HL-60 (cell line): ENCODE results near the gene C4orf46.
"Not testable (repeated sequence)": the region's sequence is repeated elsewhere in the genome, so short reads cannot be mapped to it uniquely, and the experiment has no call there.

ENCODE experiments used
- DNase-seq, 2 experiments: peaks; one replicate each; pipeline ENCODE4 v3.0.0-alpha.2; 2010 to 2020; ENCODE audit warnings: low read depth in 1 of 2, low spot score in 1 of 2
- H3K27ac ChIP-seq: fragments of 250-450 bp; sonication (Bioruptor Pico); replicated peaks from 2 replicates; pipeline ENCODE4 v1.5.1; 2020; ENCODE audit warnings: mild to moderate bottlenecking, moderate library complexity
- H3K27me3 ChIP-seq: fragments of 250-450 bp; sonication (Bioruptor Pico); 2 replicates; pipeline ENCODE4 v1.5.1; 2021; ENCODE audit warnings: mild to moderate bottlenecking, moderate library complexity; ENCODE audit not compliant: insufficient read depth, poor library complexity, severe bottlenecking
- H3K4me3 ChIP-seq: replicated peaks from 2 replicates; pipeline ENCODE4 v1.5.1; 2011; ENCODE audit warnings: mild to moderate bottlenecking, control low read depth, low read length; ENCODE audit not compliant: insufficient read depth
- GABPA ChIP-seq: IDR thresholded peaks from 2 replicates; pipeline ENCODE4 v1.6.1; 2012; ENCODE audit warnings: low read depth
- POLR2AphosphoS5 ChIP-seq: IDR thresholded peaks from 2 replicates; pipeline ENCODE4 v1.6.1; 2012; ENCODE audit warnings: low read depth
- SPI1 ChIP-seq: IDR thresholded peaks from 2 replicates; pipeline ENCODE4 v1.6.1; 2012; ENCODE audit warnings: low read depth, mild to moderate bottlenecking, borderline replicate concordance
- long read RNA-seq: library from polyadenylated mRNA; unstranded; transcript quantifications from one replicate; pipeline ENCODE4 v2.0.0, GENCODE V29; 2020
- TF ChIP-seq, protein P1 (sequence below): IDR thresholded peaks from one replicate; pipeline ENCODE4 v1.5.1; 2011; ENCODE audit warnings: low read length, control low read depth, inconsistent platforms; ENCODE audit not compliant: insufficient read depth
- TF ChIP-seq, protein P2 (sequence below): IDR thresholded peaks from 2 replicates; pipeline ENCODE4 v1.6.1; 2012; ENCODE audit warnings: low read depth; ENCODE audit not compliant: insufficient replicate concordance

Gene C4orf46
- long read RNA-seq, transcript C4orf46-203 (2 exons, 1,103 nt) = minor isoform, 5 of 297 reads
- long read RNA-seq, transcript C4orf46-201 (2 exons, 3,521 nt) = major isoform, 276 of 297 reads
- long read RNA-seq, partial matches to known transcripts = 0 of 297 reads
- long read RNA-seq, other reads (novel, unspliced or antisense) = 16 of 297 reads

DNA sequence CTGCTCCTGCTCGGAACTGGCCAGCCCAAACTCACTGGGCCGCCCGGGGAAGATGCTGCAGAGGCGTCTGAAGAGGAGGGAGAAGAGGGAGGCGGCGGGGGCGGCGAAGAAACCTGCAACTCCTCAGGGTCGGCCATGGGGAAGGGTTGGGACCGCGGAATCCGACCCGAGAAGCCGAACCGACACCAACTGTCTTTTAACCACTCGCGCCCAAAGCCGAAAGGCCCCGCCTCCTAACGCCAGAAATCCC, at the start of gene C4orf46:
C4orf46 (minus strand) TSS at position 223 of the 250 bp plus-strand sequence; CDS start at position 137, 86 bp downstream.
- Histone ChIP-seq H3K4me3 (peak within 1 kb of the TSS; percentile 95), H3K27me3 (no peaks in the 10 kb centered on the region), H3K27ac (peak within 1 kb of the TSS; percentile 92)
- DNase-seq = no peak
- TF ChIP-seq, protein P1, sequence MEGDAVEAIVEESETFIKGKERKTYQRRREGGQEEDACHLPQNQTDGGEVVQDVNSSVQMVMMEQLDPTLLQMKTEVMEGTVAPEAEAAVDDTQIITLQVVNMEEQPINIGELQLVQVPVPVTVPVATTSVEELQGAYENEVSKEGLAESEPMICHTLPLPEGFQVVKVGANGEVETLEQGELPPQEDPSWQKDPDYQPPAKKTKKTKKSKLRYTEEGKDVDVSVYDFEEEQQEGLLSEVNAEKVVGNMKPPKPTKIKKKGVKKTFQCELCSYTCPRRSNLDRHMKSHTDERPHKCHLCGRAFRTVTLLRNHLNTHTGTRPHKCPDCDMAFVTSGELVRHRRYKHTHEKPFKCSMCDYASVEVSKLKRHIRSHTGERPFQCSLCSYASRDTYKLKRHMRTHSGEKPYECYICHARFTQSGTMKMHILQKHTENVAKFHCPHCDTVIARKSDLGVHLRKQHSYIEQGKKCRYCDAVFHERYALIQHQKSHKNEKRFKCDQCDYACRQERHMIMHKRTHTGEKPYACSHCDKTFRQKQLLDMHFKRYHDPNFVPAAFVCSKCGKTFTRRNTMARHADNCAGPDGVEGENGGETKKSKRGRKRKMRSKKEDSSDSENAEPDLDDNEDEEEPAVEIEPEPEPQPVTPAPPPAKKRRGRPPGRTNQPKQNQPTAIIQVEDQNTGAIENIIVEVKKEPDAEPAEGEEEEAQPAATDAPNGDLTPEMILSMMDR = no peak
- TF ChIP-seq GABPA (no peak), SPI1 (no peak), POLR2AphosphoS5 (no peak; the same call in 1 of the 2 replicates)
- TF ChIP-seq, protein P2, sequence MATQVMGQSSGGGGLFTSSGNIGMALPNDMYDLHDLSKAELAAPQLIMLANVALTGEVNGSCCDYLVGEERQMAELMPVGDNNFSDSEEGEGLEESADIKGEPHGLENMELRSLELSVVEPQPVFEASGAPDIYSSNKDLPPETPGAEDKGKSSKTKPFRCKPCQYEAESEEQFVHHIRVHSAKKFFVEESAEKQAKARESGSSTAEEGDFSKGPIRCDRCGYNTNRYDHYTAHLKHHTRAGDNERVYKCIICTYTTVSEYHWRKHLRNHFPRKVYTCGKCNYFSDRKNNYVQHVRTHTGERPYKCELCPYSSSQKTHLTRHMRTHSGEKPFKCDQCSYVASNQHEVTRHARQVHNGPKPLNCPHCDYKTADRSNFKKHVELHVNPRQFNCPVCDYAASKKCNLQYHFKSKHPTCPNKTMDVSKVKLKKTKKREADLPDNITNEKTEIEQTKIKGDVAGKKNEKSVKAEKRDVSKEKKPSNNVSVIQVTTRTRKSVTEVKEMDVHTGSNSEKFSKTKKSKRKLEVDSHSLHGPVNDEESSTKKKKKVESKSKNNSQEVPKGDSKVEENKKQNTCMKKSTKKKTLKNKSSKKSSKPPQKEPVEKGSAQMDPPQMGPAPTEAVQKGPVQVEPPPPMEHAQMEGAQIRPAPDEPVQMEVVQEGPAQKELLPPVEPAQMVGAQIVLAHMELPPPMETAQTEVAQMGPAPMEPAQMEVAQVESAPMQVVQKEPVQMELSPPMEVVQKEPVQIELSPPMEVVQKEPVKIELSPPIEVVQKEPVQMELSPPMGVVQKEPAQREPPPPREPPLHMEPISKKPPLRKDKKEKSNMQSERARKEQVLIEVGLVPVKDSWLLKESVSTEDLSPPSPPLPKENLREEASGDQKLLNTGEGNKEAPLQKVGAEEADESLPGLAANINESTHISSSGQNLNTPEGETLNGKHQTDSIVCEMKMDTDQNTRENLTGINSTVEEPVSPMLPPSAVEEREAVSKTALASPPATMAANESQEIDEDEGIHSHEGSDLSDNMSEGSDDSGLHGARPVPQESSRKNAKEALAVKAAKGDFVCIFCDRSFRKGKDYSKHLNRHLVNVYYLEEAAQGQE = no peak

DNA sequence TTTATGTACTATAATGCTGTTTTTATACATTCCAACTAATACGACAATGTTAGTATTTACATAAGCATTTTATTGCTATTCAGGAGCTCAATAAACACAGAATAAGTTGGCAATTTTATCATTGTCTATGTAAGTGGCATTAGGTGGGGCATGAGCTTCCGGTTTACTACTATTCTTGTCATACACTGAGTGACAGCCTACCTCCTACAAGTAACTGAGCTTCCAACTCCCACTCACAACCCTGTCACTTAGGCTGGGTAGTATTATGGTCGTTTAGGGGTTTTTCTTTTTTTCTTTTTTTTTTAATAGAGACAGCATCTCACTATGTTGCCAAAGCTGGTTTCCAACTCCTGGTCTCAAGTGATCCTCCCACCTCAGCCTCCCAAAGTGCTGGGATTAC, 44.1 kb upstream of the C4orf46 start:
- TF ChIP-seq, protein P2 = no peak
- TF ChIP-seq GABPA = no peak
- TF ChIP-seq, protein P1 = no peak
- no peak for TF ChIP-seq SPI1
- Histone ChIP-seq H3K27ac (no peak overlapping the region), H3K4me3 (no peak overlapping the region), H3K27me3 (no peaks in the 10 kb centered on the region)
- DNase-seq = no peak

DNA sequence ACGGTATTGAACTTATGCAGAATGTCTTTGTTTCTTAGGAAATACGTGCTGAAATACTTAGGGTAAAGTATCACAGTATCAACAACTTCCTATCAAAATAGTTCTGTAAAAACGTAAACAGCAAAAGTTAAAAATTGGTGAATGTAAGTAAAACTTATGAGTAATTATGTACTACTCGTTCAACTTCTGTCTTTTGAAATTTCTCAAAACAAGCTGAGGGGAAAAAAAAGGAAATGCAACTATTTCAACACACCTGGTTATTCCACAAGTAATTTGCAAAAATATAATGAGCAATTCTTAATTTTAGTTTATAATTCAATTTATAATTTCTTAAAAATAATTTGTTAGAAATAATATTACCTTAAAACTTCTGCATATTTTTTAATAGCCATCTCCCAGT, 43.2 kb upstream of the C4orf46 start:
- Histone ChIP-seq H3K27ac (peak overlapping the region; percentile 29; the same call in 1 of the 2 replicates), H3K27me3 (no peaks in the 10 kb centered on the region), H3K4me3 (no peak overlapping the region)
- TF ChIP-seq SPI1 (peak; percentile 76), POLR2AphosphoS5 (no peak)
- no peak for DNase-seq

DNA sequence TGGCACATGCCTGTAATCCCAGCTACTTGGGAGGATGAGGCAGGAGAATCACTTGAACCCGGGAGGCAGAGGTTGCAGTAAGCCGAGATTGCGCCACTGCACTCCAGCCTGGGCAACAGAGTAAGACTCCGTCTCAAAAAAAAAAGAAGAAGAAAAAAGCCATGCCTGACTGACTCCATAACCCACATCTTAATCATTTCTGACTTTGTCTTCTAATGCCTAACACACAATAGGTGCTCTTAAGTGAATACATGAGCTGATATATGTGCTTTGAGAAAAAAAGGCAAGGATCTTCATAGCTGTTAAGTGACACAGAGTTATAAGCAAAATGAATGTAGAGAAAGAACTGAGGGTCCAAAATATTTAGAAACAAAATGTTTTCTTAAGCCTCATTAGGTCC, 40.9 kb upstream of the C4orf46 start:
- DNase-seq, H3K27ac ChIP-seq, H3K4me3 ChIP-seq, H3K27me3 ChIP-seq: not testable (repeated sequence)

DNA sequence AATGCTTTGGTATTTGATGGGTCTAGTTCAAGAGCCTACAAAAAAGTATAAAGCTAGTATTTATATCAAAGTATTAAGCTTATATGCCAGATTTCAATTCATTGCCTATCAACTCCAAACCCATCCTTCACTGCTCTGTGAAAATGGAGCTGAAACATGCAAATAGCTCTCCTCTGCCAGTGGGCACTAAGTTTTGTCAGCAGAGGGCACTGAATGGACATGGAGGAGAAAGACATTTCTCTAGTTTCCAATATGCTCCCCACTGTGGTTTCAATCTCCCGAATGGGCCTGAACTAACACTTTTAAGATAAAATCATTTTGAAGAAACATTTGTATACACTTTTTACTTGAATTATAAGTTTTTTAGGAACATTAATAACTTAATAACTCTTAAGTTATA, 39.1 kb upstream of the C4orf46 start:
- no peak overlapping the region for H3K4me3 ChIP-seq
- TF ChIP-seq POLR2AphosphoS5 (no peak), SPI1 (no peak), GABPA (no peak)
- TF ChIP-seq, protein P2 = no peak
- TF ChIP-seq, protein P1 = no peak
- no peak overlapping the region for H3K27ac ChIP-seq
- no peaks in the 10 kb centered on the region for H3K27me3 ChIP-seq
- no peak for DNase-seq
